Fibroblast of skin of left biceps (primary cell): ENCODE measurements around the gene SDK2.
"Not testable (repeated sequence)": the region's sequence is repeated elsewhere in the genome, so short reads cannot be mapped to it uniquely, and the experiment has no call there.

Experiments used
- DNase-seq, 2 experiments: peaks; one replicate each; pipeline ENCODE4 v3.0.0-alpha.2; 2013; ENCODE audit warnings: low read depth in 2 of 2

The SDK2 gene

GRCh38 chr17:73348018-73348828 is 296.0 kb downstream of the SDK2 start:
- DNase-seq, result no peak

GRCh38 chr17:73347351-73347750 is 296.9 kb downstream of the SDK2 start:
- no peak for DNase-seq

- no peak for DNase-seq
These were observed 297.6 kb downstream of the SDK2 start for GRCh38 chr17:73346501-73347162.

- DNase-seq, result no peak
These were observed 300.3 kb downstream of the SDK2 start for GRCh38 chr17:73343739-73344454.

GRCh38 chr17:73343168-73343634 is 301.0 kb downstream of the SDK2 start:
- peak; percentile 86 to 89 for DNase-seq

- peak; percentile 70 to 75 for DNase-seq
These were observed 301.6 kb downstream of the SDK2 start for GRCh38 chr17:73342541-73343167.

GRCh38 chr17:73342050-73342522 is 302.2 kb downstream of the SDK2 start:
- DNase-seq, result no peak

GRCh38 chr17:73341350-73342049 is 302.7 kb downstream of the SDK2 start:
- DNase-seq, result no peak

GRCh38 chr17:73340093-73340596 is 304.1 kb downstream of the SDK2 start:
- DNase-seq, result peak; percentile 56 to 67

GRCh38 chr17:73338566-73339197 is 305.6 kb downstream of the SDK2 start:
- DNase-seq, result no peak

GRCh38 chr17:73338050-73338521 is 306.2 kb downstream of the SDK2 start:
- no peak for DNase-seq

GRCh38 chr17:73337330-73337710 is 306.9 kb downstream of the SDK2 start:
- no peak for DNase-seq

- no peak for DNase-seq
These were observed 307.6 kb downstream of the SDK2 start for GRCh38 chr17:73336408-73337329.

GRCh38 chr17:73335591-73336407 is 308.4 kb downstream of the SDK2 start:
- DNase-seq, result no peak

- DNase-seq, result no peak
These were observed 309.3 kb downstream of the SDK2 start for GRCh38 chr17:73334771-73335513.

- DNase-seq, result not testable (repeated sequence)
These were observed 310.8 kb downstream of the SDK2 start for GRCh38 chr17:73333445-73333844.

GRCh38 chr17:73331060-73331459 is 313.2 kb downstream of the SDK2 start:
- no peak for DNase-seq

- DNase-seq, result no peak
These were observed 316.6 kb downstream of the SDK2 start for GRCh38 chr17:73327676-73328075.
